Smooth muscle cell (in vitro differentiated cells): ENCODE results near the gene DHCR7. TPM values are rescaled to one million over a fixed set of nuclear protein-coding genes. Genes with fewer than 3 reads are reported as not detected.

Experiments
- DNase-seq: peaks from one replicate; lab custom pipeline; 2025; ENCODE audit not compliant: unreplicated experiment; lab: John Stamatoyannopoulos, UW
- H2AFZ ChIP-seq: fragments of 200-600 bp; sonication (generic); 2 replicates; pipeline ENCODE4 v1.6.0; 2016; ENCODE audit warnings: antibody characterized with exemption, low read depth, mild to moderate bottlenecking
- H3F3A ChIP-seq: fragments of 200-600 bp; sonication (generic); 2 replicates; pipeline ENCODE4 v1.6.0; 2017; ENCODE audit warnings: antibody characterized with exemption, low read depth
- H3K27ac ChIP-seq: fragments of 200-600 bp; sonication (generic); 2 replicates; pipeline ENCODE4 v1.5.1; 2016; ENCODE audit warnings: low read depth, mild to moderate bottlenecking
- H3K27me3 ChIP-seq: fragments of 200-600 bp; sonication (generic); 2 replicates; pipeline ENCODE4 v1.6.1; 2016; ENCODE audit warnings: low read depth, mild to moderate bottlenecking
- H3K36me3 ChIP-seq: fragments of 200-600 bp; sonication (generic); 2 replicates; pipeline ENCODE4 v1.5.1; 2016; ENCODE audit warnings: low read depth
- H3K4me1 ChIP-seq: fragments of 200-600 bp; sonication (generic); 2 replicates; pipeline ENCODE4 v1.5.1; 2016; ENCODE audit warnings: low read depth
- H3K4me2 ChIP-seq: fragments of 200-600 bp; sonication (generic); 2 replicates; pipeline ENCODE4 v1.6.0; 2016; ENCODE audit warnings: mild to moderate bottlenecking
- H3K4me3 ChIP-seq: fragments of 200-600 bp; sonication (generic); 2 replicates; pipeline ENCODE4 v1.5.1; 2016; ENCODE audit warnings: mild to moderate bottlenecking
- H3K79me2 ChIP-seq: fragments of 200-600 bp; sonication (generic); 2 replicates; pipeline ENCODE4 v1.6.0; 2016; ENCODE audit warnings: low read depth, mild to moderate bottlenecking
- H3K9ac ChIP-seq: fragments of 200-600 bp; sonication (generic); 2 replicates; pipeline ENCODE4 v1.6.0; 2016; ENCODE audit warnings: low read depth
- H3K9me3 ChIP-seq: fragments of 200-600 bp; sonication (generic); replicated peaks from 2 replicates; pipeline ENCODE4 v1.5.1; 2016; ENCODE audit warnings: low read depth
- H4K20me1 ChIP-seq: fragments of 200-600 bp; sonication (generic); 2 replicates; pipeline ENCODE4 v1.6.0; 2016; ENCODE audit warnings: low read depth
- whole genome bisulfite sequencing: methylation state at CpG from one replicate; pipeline ENCODE4 v1.1.7; 2016; ENCODE audit warnings: low lambda C conversion rate; 5-methylcytosine and 5-hydroxymethylcytosine counted together
- polyA plus RNA-seq: library from polyadenylated mRNA; unstranded; fragments of >200 nt; fragmentation: Nextera tagmentation; extraction: Ambion mirVana; gene quantifications from 2 replicates; pipeline ENCODE4 v1.2.1, GENCODE V29; 2016
- total RNA-seq: library from RNA; depleted of rRNA; stranded (reverse); fragments of >200 nt; gene quantifications from 2 replicates; pipeline ENCODE4 v1.2.3, GENCODE V29; 2014
- TF ChIP-seq, protein P1 (sequence below): fragments of 200-600 bp; sonication (generic); IDR thresholded peaks from 2 replicates; pipeline ENCODE4 v1.5.1; 2017; ENCODE audit warnings: borderline replicate concordance, mild to moderate bottlenecking, antibody characterized with exemption; ENCODE audit not compliant: insufficient read depth, poor library complexity, severe bottlenecking

The DHCR7 gene, protein sequence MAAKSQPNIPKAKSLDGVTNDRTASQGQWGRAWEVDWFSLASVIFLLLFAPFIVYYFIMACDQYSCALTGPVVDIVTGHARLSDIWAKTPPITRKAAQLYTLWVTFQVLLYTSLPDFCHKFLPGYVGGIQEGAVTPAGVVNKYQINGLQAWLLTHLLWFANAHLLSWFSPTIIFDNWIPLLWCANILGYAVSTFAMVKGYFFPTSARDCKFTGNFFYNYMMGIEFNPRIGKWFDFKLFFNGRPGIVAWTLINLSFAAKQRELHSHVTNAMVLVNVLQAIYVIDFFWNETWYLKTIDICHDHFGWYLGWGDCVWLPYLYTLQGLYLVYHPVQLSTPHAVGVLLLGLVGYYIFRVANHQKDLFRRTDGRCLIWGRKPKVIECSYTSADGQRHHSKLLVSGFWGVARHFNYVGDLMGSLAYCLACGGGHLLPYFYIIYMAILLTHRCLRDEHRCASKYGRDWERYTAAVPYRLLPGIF
- total RNA-seq (50.1 and 65.9 TPM in 2 replicates), polyA plus RNA-seq (81.0 and 99.1 TPM in 2 replicates)

DNA sequence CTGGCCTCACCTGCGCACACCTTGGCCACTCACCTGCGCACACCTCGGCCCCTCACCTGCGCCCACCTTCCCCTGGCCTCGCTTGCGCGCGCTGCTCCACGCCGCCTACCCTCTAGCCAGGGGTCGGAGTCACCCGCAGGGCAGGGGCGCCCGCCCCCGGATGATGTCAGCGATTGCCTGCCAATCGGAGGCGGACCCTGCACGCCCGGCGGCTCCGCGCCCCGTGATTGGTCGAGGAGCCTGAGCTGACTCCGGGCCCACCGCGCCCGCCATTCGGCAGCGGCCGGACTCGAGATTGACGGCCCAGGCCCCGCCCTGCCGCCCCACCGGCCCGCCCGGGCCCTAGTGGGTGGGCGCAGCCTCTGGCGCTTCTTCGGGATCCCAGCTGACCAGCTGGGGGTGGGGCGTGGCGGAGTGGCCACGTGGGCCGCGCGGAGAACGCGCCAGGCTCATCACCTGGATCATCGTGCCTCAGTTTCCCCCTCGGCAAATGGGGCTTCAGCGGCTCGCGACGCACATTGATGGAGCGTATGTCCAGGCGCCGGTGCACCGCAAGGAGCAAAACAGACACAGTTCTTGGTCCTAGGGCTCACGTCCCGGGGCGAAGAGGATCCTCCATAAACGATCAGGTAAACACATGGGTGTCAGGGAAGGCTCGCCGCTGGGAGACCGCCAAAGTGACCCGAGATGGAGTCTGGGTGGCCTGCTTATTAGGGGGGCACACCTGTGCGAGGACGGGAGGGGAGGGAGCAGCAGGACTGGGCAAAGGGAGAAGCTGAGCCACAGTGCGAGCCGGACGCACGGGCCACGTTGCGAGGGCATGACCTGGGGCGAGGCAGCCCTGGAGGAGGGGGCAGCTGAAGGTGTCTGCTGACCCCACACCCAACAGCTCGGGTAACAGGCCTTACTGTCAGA is at the start of gene DHCR7:
Gene DHCR7 (minus strand): TSS at position 137 of the 915 bp plus-strand sequence. CDS start 3,441 bp downstream, outside the sequence.
- peaks cover 4% of the 10 kb centered on the region for H3K36me3 ChIP-seq
- H3K9me3 ChIP-seq = no peaks in the 10 kb centered on the region
- peak within 1 kb of the TSS; percentile 92 for H3K4me2 ChIP-seq
- peak within 1 kb of the TSS; percentile 70 for H3K4me3 ChIP-seq
- H2AFZ ChIP-seq = peak within 1 kb of the TSS; percentile 96
- DNase-seq = peak; percentile 86
- no peaks in the 10 kb centered on the region for H3K27me3 ChIP-seq
- peaks cover 10% of the 10 kb centered on the region for H4K20me1 ChIP-seq
- TF ChIP-seq, protein P1, sequence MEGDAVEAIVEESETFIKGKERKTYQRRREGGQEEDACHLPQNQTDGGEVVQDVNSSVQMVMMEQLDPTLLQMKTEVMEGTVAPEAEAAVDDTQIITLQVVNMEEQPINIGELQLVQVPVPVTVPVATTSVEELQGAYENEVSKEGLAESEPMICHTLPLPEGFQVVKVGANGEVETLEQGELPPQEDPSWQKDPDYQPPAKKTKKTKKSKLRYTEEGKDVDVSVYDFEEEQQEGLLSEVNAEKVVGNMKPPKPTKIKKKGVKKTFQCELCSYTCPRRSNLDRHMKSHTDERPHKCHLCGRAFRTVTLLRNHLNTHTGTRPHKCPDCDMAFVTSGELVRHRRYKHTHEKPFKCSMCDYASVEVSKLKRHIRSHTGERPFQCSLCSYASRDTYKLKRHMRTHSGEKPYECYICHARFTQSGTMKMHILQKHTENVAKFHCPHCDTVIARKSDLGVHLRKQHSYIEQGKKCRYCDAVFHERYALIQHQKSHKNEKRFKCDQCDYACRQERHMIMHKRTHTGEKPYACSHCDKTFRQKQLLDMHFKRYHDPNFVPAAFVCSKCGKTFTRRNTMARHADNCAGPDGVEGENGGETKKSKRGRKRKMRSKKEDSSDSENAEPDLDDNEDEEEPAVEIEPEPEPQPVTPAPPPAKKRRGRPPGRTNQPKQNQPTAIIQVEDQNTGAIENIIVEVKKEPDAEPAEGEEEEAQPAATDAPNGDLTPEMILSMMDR = no peak
- no peaks in the 10 kb centered on the region for H3F3A ChIP-seq
- peaks cover 4% of the 10 kb centered on the region for H3K79me2 ChIP-seq
- peak within 1 kb of the TSS; percentile 64 for H3K9ac ChIP-seq
- peaks cover 3% of the 10 kb centered on the region for H3K4me1 ChIP-seq
- 1% methylated on average over 77 of the region's 78 CpGs for WGBS
- peak within 1 kb of the TSS; percentile 50 for H3K27ac ChIP-seq

DNA sequence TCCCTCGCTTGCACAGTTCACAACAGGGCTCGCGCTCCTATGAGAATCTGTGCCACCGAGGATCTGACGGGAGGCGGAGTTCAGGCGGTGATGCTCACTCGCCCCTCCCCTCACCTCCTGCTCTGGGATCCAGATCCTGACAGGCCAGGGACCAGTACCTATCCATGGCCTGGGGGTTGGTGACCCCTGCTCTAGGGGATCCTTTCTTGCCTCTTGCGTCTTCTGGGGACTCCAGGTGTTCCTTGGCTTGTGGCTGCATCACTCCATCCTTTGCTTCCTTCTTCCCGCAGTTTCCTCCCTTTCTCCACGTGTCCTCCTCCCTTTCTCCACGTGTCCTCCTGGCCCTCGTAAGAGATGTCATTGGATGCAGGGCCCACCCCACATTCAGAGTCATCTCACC is 48.2 kb upstream of the DHCR7 start:
- no peaks in the 10 kb centered on the region for H3K4me1 ChIP-seq
- no peak overlapping the region for H2AFZ ChIP-seq
- no peaks in the 10 kb centered on the region for H3K27me3 ChIP-seq
- TF ChIP-seq, protein P1 = no peak
- H3K9me3 ChIP-seq = no peaks in the 10 kb centered on the region
- no peak overlapping the region for H3K27ac ChIP-seq
- H3F3A ChIP-seq = no peaks in the 10 kb centered on the region
- DNase-seq = no peak
- H3K9ac ChIP-seq = no peak overlapping the region
- H4K20me1 ChIP-seq = no peaks in the 10 kb centered on the region
- no peak overlapping the region for H3K4me2 ChIP-seq
- peaks cover 10% of the 10 kb centered on the region for H3K36me3 ChIP-seq
- H3K79me2 ChIP-seq = no peaks in the 10 kb centered on the region
- H3K4me3 ChIP-seq = no peak overlapping the region
- WGBS = 96% methylated on average over 13 of the region's 13 CpGs

DNA sequence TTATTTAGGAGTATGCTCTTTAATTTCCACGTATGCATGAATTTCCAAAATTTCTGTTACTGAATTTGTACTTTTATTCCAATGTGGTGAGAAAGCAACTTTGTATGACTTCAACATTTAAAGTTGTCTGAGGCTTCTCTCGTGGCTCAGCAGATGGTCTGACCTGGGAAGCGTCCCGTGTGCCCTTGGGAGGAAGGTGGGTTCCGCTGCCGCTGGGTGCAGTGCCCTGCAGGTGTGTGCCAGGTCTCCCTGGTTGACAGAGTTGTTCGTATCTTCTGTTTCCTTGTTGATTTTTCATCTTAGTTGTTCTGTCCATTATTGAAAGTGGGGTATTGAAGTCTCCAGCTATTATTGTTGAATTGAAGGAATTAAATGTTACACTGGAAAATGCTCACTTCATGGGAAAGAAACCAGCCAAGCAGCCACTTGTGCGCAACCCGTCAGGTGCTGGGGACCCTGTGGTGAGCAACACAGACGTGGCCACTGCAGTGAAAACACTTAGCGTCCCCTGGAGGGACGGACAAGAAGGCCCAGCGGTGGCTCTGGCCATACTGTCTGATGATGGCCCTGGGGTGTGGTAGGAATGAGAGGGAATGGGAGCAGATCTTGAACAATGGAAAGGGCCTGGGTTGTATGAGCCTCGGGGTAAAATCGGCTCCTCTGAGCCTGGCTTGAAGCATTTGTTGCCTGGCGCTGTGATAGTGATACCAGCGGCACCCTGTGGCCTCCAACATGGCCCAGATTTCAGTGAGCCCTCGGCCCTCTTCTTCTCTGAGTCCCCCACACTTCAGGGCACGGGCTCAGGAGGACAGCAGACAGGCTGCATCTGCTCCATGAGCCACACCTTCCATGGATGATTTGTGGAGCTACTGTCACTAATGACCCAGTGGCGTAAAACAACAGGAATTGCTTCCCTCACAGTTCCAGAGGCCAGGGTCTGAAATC is 47.4 kb upstream of the DHCR7 start:
- WGBS = 98% methylated on average over 20 of the region's 20 CpGs
- no peak for DNase-seq
- Histone ChIP-seq H3K27ac (no peak overlapping the region), H3K4me1 (no peaks in the 10 kb centered on the region), H2AFZ (no peak overlapping the region), H4K20me1 (no peaks in the 10 kb centered on the region), H3K4me2 (no peak overlapping the region), H3K79me2 (no peaks in the 10 kb centered on the region), H3K9me3 (no peaks in the 10 kb centered on the region), H3K36me3 (peaks cover 10% of the 10 kb centered on the region), H3F3A (no peaks in the 10 kb centered on the region), H3K9ac (no peak overlapping the region), H3K27me3 (no peaks in the 10 kb centered on the region), H3K4me3 (no peak overlapping the region)
- TF ChIP-seq, protein P1 = no peak
